Endothelial cell of hepatic sinusoid (primary cell): ENCODE measurements around the gene PARK7.
"Not testable (repeated sequence)": the region's sequence is repeated elsewhere in the genome, so short reads cannot be mapped to it uniquely, and the experiment has no call there.

Source experiments
- in situ Hi-C: cut with HindIII; loops from 2 replicates; pipeline ENCODE4 v1.10.0; 2017; ENCODE audit warnings: low sequenced_read_pairs

The PARK7 gene

GRCh38 chr1:7961216-7962013, at the start of gene PARK7:
TSS of gene PARK7 (plus strand) at chr1:7961711. CDS start at chr1:7962786, 1,075 bp downstream.
- in situ Hi-C loops = no loop called here

DNA sequence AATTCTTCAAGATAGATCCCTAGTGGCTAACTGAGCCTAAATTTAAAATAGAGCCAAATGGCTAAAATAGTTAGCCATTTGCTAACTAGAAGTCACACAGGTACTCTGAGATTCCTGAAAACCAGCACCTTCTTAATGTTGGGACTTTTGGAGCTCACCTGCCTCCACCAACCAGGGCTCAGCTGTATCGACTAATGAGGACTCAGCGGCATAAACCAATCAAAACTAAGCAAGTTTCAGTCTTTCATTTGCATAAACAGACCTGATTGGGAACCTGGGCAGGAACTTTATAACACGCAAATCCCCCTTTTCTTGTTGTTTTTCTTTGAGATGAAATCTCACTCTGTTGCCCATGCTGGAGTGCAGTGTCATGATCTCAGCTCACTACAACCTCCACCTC, 49.4 kb upstream of the PARK7 start:
- in situ Hi-C loops = loop anchor here (25.0 kb wide), 1 partner anchor 100 kb away; no protein-coding TSS in a partner anchor

GRCh38 chr1:7912743-7913557, 48.6 kb upstream of the PARK7 start:
- in situ Hi-C loops = loop anchor here (25.0 kb wide), 1 partner anchor 99 kb away; no protein-coding TSS in a partner anchor

GRCh38 chr1:7915826-7916500, 45.5 kb upstream of the PARK7 start:
- in situ Hi-C loops = loop anchor here (25.0 kb wide), 1 partner anchor 96 kb away; no protein-coding TSS in a partner anchor

DNA sequence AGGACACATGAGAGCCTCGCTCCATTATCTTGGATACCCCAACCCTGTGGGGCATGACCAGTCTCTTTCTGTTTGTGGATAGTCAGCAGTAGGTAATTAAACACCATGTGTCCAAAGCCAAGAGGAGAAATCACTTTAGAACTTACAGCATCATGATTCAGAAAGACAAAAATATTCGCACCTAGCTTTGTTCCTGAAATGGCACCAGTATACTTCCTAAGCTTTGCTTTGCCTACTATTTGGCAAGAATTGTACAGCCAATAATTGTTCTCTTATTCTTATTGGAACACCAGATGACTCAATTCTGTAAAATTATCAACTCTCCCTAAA, 45.0 kb upstream of the PARK7 start:
- in situ Hi-C loops = loop anchor here (25.0 kb wide), 1 partner anchor 96 kb away; no protein-coding TSS in a partner anchor

DNA sequence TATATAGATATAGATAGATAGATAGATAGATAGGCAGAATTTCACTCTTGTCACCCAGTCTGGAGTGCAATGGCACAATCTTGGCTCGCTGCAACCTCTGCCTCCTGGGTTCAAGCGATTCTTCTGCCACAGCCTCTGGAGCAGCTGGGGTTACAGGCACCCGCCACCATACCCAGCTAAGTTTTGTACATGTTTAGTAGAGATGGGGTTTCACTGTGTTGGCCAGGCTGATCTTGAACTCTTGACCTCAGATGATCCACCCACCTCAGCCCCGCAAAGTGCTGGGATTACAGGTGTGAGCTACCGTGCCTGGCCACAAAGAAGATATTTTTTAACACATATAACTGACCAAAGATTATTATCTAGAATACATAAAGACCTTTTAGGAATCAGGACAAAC, 43.5 kb upstream of the PARK7 start:
- in situ Hi-C loops = loop anchor here (25.0 kb wide), 1 partner anchor 94 kb away; no protein-coding TSS in a partner anchor

- in situ Hi-C loops = loop anchor here (25.0 kb wide), 1 partner anchor 92 kb away; no protein-coding TSS in a partner anchor
Measured at GRCh38 chr1:7919880-7920279, 41.6 kb upstream of the PARK7 start.

DNA sequence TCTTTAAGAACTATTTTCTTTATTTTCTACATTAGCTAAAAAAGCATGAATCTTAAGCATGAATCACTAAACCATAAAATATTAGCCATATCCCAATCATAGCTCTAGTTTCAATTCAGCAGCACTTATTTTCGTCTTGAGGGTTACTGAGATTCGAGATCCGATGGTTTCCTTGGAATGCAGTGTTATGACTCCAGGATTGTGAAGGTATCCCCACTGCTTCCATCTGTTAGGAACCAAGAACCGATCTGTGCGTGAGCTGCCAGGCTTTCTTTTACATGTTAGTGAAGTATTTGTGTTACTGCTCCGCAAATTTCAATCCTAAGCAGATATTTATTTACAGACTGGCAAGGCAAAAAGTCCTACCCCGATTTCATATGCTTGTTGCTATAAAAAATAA, 39.7 kb upstream of the PARK7 start:
- in situ Hi-C loops = loop anchor here (25.0 kb wide), 1 partner anchor 91 kb away; no protein-coding TSS in a partner anchor

DNA sequence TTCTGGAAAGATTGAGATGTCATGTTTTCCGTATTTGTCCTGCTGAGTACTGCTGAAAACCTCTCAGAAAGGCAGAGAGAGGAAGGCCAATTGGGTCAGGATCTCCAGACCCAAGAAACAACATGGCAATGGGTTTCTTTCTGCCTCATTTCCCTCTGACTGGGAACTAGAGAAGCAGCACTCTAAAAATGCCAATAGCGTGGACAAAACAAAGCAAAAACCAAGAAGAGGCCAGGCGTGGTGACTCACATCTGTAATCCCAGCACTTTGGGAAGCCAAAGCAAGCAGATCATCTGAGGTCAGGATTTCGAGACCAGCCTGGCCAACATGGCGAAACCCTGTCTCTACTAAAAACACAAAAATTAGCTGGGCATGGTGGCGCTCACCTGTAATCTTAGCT, 39.2 kb upstream of the PARK7 start:
- in situ Hi-C loops = loop anchor here (25.0 kb wide), 1 partner anchor 90 kb away; no protein-coding TSS in a partner anchor

DNA sequence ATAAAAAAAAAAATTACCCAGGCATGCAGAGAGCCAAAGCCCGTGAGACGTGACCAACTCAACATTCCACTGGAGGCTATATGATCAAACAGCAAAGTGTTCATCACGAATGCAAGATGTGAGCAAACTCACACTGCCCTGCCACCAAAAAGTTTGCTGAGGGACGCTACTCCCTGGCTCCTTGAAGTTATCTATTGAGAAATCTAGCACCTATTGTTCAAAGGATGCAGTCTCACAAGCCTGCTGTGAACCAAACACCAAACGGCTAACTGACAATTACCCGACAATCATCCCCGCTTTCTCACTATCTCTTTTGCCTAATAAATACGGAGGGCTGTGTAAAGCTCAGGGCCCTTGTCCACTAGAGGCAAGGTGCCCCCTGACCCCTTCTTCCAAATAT, 34.5 kb upstream of the PARK7 start:
- in situ Hi-C loops = not testable (repeated sequence)

DNA sequence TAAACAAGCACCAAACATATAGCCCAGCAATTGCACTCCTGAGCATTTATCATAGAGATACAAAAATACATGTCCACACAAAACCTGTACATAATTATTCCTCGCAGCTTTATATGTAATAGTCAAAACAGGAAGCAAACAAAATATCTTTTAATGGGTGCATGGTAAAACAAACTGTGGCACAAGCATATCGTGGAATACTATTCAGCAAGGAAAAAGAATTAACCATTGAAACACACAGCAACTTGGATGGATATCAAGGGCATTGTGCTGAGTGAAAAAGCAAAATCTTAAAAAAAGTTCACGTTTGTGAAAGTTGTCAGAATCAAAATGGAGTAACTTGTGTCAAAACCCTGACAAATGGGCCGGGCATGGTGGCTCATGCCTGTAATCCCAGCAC, 33.3 kb upstream of the PARK7 start:
- in situ Hi-C loops = no loop called here

DNA sequence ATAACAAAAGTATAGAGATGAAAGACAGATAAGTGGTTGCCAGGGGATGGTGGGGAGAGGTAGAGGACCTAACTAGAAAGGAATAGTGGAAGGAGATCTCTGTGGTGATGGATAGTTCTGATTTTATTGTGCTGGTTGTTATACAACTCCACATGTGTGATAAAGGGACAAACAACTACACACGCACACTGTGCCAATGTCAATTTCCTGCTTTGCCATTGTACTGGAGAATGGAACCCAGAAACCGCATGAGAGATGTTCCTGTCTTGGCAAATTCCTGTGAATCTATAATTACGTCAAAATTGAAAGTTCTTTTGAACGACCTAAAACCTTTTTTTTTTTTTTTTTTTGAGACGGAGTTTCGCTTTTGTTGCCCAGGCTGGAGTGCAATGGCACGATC, 31.9 kb upstream of the PARK7 start:
- in situ Hi-C loops = no loop called here

DNA sequence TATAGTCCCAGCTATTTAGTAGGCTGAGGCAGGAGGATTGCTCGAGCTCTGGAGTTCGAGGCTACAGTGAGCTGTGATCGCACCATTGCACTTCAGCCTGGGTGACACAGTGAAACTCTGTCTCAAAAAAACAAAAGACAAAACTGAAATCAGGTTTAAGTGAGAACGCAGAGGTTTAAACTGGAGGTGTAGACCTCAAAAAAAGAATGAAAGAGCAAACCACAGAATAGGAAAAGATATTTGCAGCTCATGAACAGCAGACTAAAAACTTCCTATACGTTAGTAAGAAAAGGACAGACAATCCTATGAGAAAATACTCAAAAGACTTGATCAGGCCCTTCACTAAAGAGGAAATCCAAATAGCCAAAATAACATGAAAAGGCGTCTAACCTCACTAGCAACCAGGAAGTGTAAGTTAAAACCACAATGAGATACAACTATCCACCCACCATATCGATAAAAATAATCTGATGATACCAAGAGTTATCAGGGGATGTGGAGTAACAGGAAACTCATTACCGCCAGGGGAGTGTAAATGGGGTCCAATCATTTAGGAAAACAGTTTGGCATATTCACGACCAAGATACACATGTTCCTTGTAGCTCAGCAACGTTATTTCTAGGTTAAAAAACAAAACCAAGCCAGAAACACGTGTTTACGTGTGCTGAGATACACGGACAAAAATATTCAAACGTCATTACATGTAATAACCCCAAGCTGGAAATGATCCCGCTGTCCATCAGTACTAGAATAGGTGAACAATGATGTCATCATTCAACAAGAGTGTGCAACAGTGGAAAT, 30.7 kb upstream of the PARK7 start:
- in situ Hi-C loops = no loop called here

GRCh38 chr1:7931446-7931812, 30.1 kb upstream of the PARK7 start:
- in situ Hi-C loops = no loop called here

DNA sequence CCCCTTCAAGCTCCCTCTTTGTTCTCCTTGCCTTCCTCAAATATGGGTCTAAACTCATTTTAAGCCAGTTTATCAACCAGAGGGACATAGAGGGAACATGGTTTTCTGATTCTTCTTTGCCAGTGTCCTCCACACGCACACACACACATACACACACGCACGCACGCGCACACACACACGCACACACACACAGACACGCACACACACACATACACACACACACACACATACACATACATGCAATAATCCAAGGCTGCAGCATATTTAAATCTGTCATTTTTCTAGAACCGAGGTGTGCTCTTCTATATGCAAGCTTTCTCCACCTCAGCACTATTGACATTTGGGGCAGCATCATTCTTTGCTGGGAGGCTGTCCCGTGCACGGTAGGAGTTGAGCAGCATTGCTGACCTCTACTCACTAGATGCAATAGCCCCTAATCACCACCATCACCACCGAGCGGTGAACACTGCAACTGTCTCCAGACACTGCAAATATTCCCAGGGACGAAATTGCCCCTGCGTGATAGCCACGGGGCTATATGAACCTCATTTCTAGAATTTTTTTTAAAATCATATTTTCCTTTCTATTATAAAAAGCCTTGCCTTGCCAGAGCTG, 28.9 kb upstream of the PARK7 start:
- in situ Hi-C loops = no loop called here

GRCh38 chr1:7938070-7938469, 23.4 kb upstream of the PARK7 start:
- in situ Hi-C loops = no loop called here

- in situ Hi-C loops = no loop called here
Measured at GRCh38 chr1:7940034-7940433, 21.5 kb upstream of the PARK7 start.

- in situ Hi-C loops = no loop called here
Measured at GRCh38 chr1:7940745-7941436, 20.6 kb upstream of the PARK7 start, which contains the start of gene TNFRSF9. TSS of gene TNFRSF9 (minus strand) at chr1:7940839. CDS start at chr1:7939994, 845 bp downstream.

DNA sequence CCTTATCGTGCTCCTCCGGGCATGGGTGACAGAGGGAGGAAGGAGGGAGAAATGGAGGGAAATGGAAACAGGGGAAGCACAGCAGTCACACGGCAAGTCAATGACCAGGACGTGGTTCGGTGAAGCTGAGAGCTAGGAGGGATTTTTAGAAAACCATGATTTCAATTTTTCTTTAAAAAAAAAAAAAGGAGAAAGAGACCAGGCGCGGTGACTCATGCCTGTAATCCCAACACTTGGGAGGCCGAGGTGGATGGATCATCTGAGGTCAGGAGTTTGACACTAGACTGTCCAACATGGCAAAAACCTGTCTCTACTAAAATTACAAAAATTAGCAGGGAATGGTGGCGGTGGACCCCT, 20.1 kb upstream of the PARK7 start:
- in situ Hi-C loops = no loop called here
